Heart left ventricle (tissue), 16 donors: ENCODE results near the gene DSCAM. TPM values are rescaled to one million over a fixed set of nuclear protein-coding genes. Genes with fewer than 3 reads are reported as not detected.

Experiments used
- ATAC-seq, 4 donors: fragments of 200-7000 bp; cut with Tn5 transposase; one replicate each; pipeline ENCODE4 v1.9.1; 2020 to 2022; ENCODE audit warnings: moderate library complexity in 4 of 4, mild to moderate bottlenecking in 3 of 4, moderate number of reproducible peaks in 1 of 4
- DNase-seq, 5 donors: peaks; one replicate each; pipeline ENCODE4 v3.0.0-alpha.2; 2020
- H3K27ac ChIP-seq, 12 donors: fragments of 200-600 bp; sonication (generic) in 4 of 12; one replicate each; pipeline versions ENCODE4 v1.5.0 to v1.8.0; 2016 to 2022; ENCODE audit warnings: mild to moderate bottlenecking in 2 of 12
- H3K27me3 ChIP-seq, 9 donors: fragments of 200-600 bp; sonication (generic) in 2 of 9; one replicate each; pipeline versions ENCODE4 v1.5.1 to v1.8.0; 2016 to 2022; ENCODE audit warnings: mild to moderate bottlenecking in 3 of 9
- H3K36me3 ChIP-seq, 9 donors: fragments of 200-600 bp; sonication (generic) in 2 of 9; one replicate each; pipeline versions ENCODE4 v1.5.0 to v1.8.0; 2018 to 2022; ENCODE audit warnings: mild to moderate bottlenecking in 2 of 9
- H3K4me1 ChIP-seq, 12 donors: fragments of 200-600 bp; sonication (generic) in 4 of 12; one replicate each; pipeline versions ENCODE4 v1.5.0 to v1.8.0; 2016 to 2022; ENCODE audit warnings: mild to moderate bottlenecking in 3 of 12
- H3K4me3 ChIP-seq, 12 donors: fragments of 200-600 bp; sonication (generic) in 4 of 12; one replicate each; pipeline versions ENCODE4 v1.5.0 to v1.8.0; 2017 to 2022; ENCODE audit warnings: mild to moderate bottlenecking in 9 of 12, moderate library complexity in 4 of 12
- H3K9me3 ChIP-seq, 12 donors: fragments of 200-600 bp; sonication (generic) in 4 of 12; one replicate each; pipeline versions ENCODE4 v1.5.0 to v1.8.0; 2016 to 2022; ENCODE audit warnings: mild to moderate bottlenecking in 1 of 12
- POLR2A ChIP-seq, 2 donors: fragments of 450-650 bp; IDR thresholded peaks; one replicate each; pipeline ENCODE4 v1.6.1; 2017; ENCODE audit warnings: antibody characterized with exemption in 2 of 2, mild to moderate bottlenecking in 2 of 2, moderate library complexity in 2 of 2
- WGBS, 4 donors: extraction: QIAGEN DNeasy Blood & Tissue Kit in 2 of 4; methylation state at CpG; one replicate each; pipeline versions ENCODE4 v1.1.5 to v1.1.7; 2013 to 2018; 5-methylcytosine and 5-hydroxymethylcytosine counted together
- intact Hi-C, 10 donors: fragments of 100-400 bp; cut with DNase I; formaldehyde crosslinking; loops; one replicate each; pipeline versions ENCODE4 v1.11.1 to v1.14.2; 2022
- polyA plus RNA-seq, 2 donors: library from polyadenylated mRNA; stranded (reverse); fragments of 200-250 nt; gene quantifications; one replicate each; pipeline ENCODE4 v1.2.3, GENCODE V29; 2013
- total RNA-seq, 9 donors: library from RNA; depleted of rRNA in 2 of 9; stranded (reverse); fragments of >200 nt in 2 of 9; fragmentation: NEBNext Ultra II Directional in 3 of 9; extraction: Animal tissue kit (Norgen Biotek cat#: 25700) in 3 of 9; gene quantifications; one replicate each; pipeline versions ENCODE4 v1.1.0 to v1.2.4, GENCODE V29; 2016 to 2023
- TF ChIP-seq, protein P1 (sequence below), 12 donors: fragments of 200-600 bp; sonication (generic) in 4 of 12; IDR thresholded peaks; one replicate each; pipeline versions ENCODE4 v1.5.0 to v1.8.0; 2018 to 2022; ENCODE audit warnings: antibody characterized with exemption in 12 of 12, mild to moderate bottlenecking in 5 of 12
- donor health status: ischemic (EF 13 %, LVEDD 7.1; RV severe dilation, severe dysfunction).
- donor health status: healthy with polysubstance abuse.
- donor health status: DM: no; HTN: yes; CAD: no.
- donor health status: DM: no; HTN: no; CAD: no.
- donor health status: ischemic (EF 25% LVEDD 6.9; RV normal size, moderate dysfunction).
- donor health status: ischemic (EF 25% LVEDD 5.7; RV mildly dilated, moderate dysfunction).
- donor health status: healthy.
- donor health status: DM: yes; HTN: yes; CAD: no.
- donor health status: ischemic (EF 35%, LVEDD 5.7; RV mildly dilated, moderate dysfunction).
- donor health status: nonischemic (EF 11% LVEDD 7.7; RV severe dilation, severe dysfunction).
- donor health status: DM: yes; HTN: yes; CAD: no.
- donor health status: PGD.
- donor health status: ischemic (EF 29% LVEDD 5.4; RV normal size, mild dysfunction).
- donor health status: nonischemic (EF 23%, LVEDD 6.1; RV moderate dilation, normal function).

Gene DSCAM
- total and polyA plus RNA-seq, 11 donors: 0.03 TPM; not detected in 10

DNA sequence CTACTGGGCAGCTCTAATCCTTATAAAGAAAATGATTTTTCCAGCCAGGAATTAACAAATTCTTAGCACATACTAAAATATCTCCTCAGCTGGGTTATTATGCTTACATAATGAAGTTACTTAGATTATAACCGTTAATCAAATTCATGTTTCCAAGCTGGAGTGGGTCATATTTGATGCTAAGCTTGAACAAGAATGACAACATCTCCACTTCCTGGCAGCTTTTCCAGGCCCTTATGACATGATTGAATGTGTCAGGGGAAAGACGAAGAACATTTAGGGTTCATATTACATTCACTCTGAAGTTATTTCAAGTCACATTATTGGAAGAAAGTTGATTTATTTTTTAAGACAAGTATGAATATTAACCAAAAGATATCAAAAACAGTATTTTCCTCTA, 646.0 kb downstream of the DSCAM start:
- no peaks in the 10 kb centered on the region for H3K27me3 ChIP-seq
- no peak overlapping the region for H3K4me3 ChIP-seq
- WGBS, 4 donors: 14 to 23% (median 21%) methylated on average over 2 of the region's 2 CpGs
- H3K4me1 ChIP-seq: peaks cover 0 to 9% (median 0%) of the 10 kb centered on the region in 12 donors
- no peak for ATAC-seq
- no peaks in the 10 kb centered on the region for H3K36me3 ChIP-seq
- DNase-seq: no peak
- TF ChIP-seq POLR2A (IDR thresholded peaks at IDR 0.05): no peak
- TF ChIP-seq, protein P1, sequence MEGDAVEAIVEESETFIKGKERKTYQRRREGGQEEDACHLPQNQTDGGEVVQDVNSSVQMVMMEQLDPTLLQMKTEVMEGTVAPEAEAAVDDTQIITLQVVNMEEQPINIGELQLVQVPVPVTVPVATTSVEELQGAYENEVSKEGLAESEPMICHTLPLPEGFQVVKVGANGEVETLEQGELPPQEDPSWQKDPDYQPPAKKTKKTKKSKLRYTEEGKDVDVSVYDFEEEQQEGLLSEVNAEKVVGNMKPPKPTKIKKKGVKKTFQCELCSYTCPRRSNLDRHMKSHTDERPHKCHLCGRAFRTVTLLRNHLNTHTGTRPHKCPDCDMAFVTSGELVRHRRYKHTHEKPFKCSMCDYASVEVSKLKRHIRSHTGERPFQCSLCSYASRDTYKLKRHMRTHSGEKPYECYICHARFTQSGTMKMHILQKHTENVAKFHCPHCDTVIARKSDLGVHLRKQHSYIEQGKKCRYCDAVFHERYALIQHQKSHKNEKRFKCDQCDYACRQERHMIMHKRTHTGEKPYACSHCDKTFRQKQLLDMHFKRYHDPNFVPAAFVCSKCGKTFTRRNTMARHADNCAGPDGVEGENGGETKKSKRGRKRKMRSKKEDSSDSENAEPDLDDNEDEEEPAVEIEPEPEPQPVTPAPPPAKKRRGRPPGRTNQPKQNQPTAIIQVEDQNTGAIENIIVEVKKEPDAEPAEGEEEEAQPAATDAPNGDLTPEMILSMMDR (IDR thresholded peaks at IDR 0.05): no peak
- H3K9me3 ChIP-seq: peaks cover 0 to 7% (median 0%) of the 10 kb centered on the region in 12 donors
- intact Hi-C loops: no loop called here
- no peak overlapping the region for H3K27ac ChIP-seq

DNA sequence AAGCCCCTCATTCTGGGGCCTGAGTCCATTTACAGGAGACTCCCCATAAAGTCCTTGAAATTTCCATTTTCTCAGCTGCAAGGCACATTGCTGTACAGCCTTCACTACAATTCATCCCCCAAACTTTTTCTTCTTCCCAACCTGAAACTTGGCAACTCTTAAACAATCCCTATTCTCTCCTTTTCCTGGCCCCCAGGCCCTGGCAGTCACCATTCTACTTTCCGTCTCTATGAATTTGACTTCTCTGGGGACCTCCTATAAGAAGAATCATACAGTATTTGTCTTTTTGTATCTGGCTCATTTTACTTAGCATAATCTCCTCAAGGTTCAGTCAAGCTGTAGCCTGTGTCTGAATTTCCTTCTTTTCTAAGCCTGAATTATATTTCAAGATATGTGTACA, 646.8 kb downstream of the DSCAM start:
- no peak overlapping the region for H3K4me3 ChIP-seq
- no peaks in the 10 kb centered on the region for H3K36me3 ChIP-seq
- WGBS, 4 donors: 87 to 90% (median 88%) methylated on average over 1 of the region's 1 CpG
- no peak overlapping the region for H3K27ac ChIP-seq
- no peak for TF ChIP-seq POLR2A (IDR thresholded peaks at IDR 0.05)
- TF ChIP-seq, protein P1 (IDR thresholded peaks at IDR 0.05): no peak
- ATAC-seq: no peak
- intact Hi-C loops: no loop called here
- peaks cover 0 to 7% (median 0%) of the 10 kb centered on the region in 12 donors for H3K9me3 ChIP-seq
- peaks cover 0 to 9% (median 0%) of the 10 kb centered on the region in 12 donors for H3K4me1 ChIP-seq
- no peaks in the 10 kb centered on the region for H3K27me3 ChIP-seq
- no peak for DNase-seq

DNA sequence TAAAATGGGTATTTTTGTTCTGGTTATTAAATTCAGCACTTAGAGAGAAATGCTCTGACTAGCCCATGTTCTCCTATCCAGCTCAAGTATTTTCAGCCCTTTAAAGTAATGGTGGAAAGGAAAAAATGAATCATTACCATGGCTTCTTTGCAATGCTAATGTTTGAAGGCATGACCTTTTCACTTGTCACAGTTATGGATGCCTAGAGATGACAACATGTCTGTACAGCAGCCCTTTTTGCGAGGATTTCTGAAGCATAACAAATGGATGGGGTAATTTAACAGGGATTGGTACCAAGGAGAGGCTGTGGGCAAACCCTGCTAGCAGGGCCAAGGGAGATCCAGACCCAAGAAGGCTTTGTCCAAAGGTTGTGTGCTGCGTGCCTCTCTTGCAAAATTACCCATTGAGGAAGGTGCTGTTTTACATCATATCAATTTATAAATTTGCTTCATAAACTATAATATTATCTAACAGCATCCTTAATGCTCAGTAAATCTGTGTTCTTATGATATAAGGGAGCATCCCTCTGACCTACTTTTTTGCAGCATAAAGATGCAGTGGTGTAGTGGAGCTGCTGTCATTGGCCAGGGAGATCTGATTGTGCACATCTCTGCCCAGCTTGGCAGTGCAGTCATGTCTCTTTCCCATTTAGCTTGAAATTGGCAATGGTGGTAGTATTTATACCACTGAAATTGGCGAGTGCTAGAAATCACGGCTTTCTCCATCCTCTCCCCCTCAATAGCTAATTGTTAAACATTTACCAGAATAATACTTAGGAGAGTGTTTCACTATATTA, 652.6 kb downstream of the DSCAM start:
- H3K4me1 ChIP-seq: peaks cover 0 to 5% (median 0%) of the 10 kb centered on the region in 12 donors
- ATAC-seq (no peak), DNase-seq (no peak)
- no peaks in the 10 kb centered on the region for H3K27me3 ChIP-seq
- H3K27ac ChIP-seq: no peak overlapping the region
- intact Hi-C loops: no loop called here
- TF ChIP-seq, protein P1 (IDR thresholded peaks at IDR 0.05): no peak
- TF ChIP-seq POLR2A (IDR thresholded peaks at IDR 0.05): no peak
- no peak overlapping the region for H3K4me3 ChIP-seq
- 68 to 80% (median 78%) methylated on average over 4 of the region's 4 CpGs for WGBS, 4 donors
- no peaks in the 10 kb centered on the region for H3K36me3 ChIP-seq
- peaks cover 0 to 7% (median 0%) of the 10 kb centered on the region in 12 donors for H3K9me3 ChIP-seq

DNA sequence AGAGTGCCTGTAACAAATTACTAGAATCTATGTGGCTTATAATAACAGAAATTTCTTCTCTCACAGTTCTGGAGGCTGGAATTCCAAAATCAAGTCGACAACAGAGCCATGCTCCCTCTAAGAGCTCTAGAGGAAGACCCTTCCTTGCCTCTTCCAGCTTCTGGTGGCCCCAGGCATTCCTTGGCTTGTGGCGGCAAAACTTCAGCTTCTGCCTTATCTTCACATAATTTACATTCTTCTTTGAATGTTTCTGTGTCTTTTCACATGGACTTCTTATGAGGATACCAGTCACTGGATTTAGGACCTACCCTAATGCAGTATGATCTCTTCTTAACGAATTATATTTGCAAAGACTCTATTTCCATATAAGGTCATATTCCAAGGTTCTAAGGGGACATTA, 655.3 kb downstream of the DSCAM start:
- no peaks in the 10 kb centered on the region for H3K36me3 ChIP-seq
- no peak overlapping the region for H3K27ac ChIP-seq
- intact Hi-C loops: no loop called here
- H3K27me3 ChIP-seq: no peaks in the 10 kb centered on the region
- WGBS, 4 donors: 76 to 86% (median 80%) methylated on average over 3 of the region's 3 CpGs
- no peak for ATAC-seq
- peaks cover 0 to 5% (median 0%) of the 10 kb centered on the region in 12 donors for H3K4me1 ChIP-seq
- no peaks in the 10 kb centered on the region for H3K9me3 ChIP-seq
- TF ChIP-seq, protein P1 (IDR thresholded peaks at IDR 0.05): no peak
- TF ChIP-seq POLR2A (IDR thresholded peaks at IDR 0.05): no peak
- no peak overlapping the region for H3K4me3 ChIP-seq
- no peak for DNase-seq
